Measurements from ENCODE around the gene HOXA9. TPM values are rescaled to one million over a fixed set of nuclear protein-coding genes. Genes with fewer than 3 reads are reported as not detected.
A peak's percentile ranks its signal among the peaks of the same experiment; 100 is the strongest.

The HOXA9 gene
- total RNA-seq, 1 donor from 2014 or later: not detected

GRCh38 chr7:27141923-27142579 is 23.3 kb downstream of the HOXA9 start:
- Histone ChIP-seq H3F3A (ENCODE audit: low read depth) (no peaks in the 10 kb centered on the region), H3K4me3 (no peak overlapping the region), H3K27ac (no peak overlapping the region), H3K9me3 (ENCODE audit: low read depth) (no peaks in the 10 kb centered on the region), H3K36me3 (no peaks in the 10 kb centered on the region), H4K20me1 (ENCODE audit: low read depth) (peaks cover 95% of the 10 kb centered on the region), H3K27me3 (peaks cover 100% of the 10 kb centered on the region), H3K4me1 (peaks cover 10% of the 10 kb centered on the region), H3K79me2 (ENCODE audit: low read depth) (no peaks in the 10 kb centered on the region), H3K4me2 (no peak overlapping the region), H3K9ac (no peak overlapping the region), H2AFZ (replicated peaks) (no peak overlapping the region)
- peak; percentile 73 for DNase-seq (ENCODE audit: low spot score)
- no peak overlapping the region for H3K27ac Mint-ChIP-seq
- H3K27me3 Mint-ChIP-seq (ENCODE audit: insufficient read depth, low read depth): peaks cover 90% of the 10 kb centered on the region
- H3K9me3 Mint-ChIP-seq: peaks cover 23% of the 10 kb centered on the region
- TF ChIP-seq EZH2 (IDR thresholded peaks at IDR 0.05) (no peak), CTCF (IDR thresholded peaks at IDR 0.05) (peak; percentile 33), EZH2phosphoT487 (IDR thresholded peaks at IDR 0.05) (no peak)
- peaks cover 8% of the 10 kb centered on the region for H3K4me1 Mint-ChIP-seq
- no peaks in the 10 kb centered on the region for H3K36me3 Mint-ChIP-seq
- H3K4me3 Mint-ChIP-seq: peak overlapping the region; percentile 72

GRCh38 chr7:27141137-27141922 is 24.0 kb downstream of the HOXA9 start:
- no peak for DNase-seq (ENCODE audit: low spot score)
- Mint-ChIP-seq H3K4me3 (no peak overlapping the region), H3K36me3 (no peaks in the 10 kb centered on the region), H3K27ac (no peak overlapping the region), H3K27me3 (ENCODE audit: insufficient read depth, low read depth) (peaks cover 90% of the 10 kb centered on the region), H3K9me3 (peaks cover 16% of the 10 kb centered on the region), H3K4me1 (peaks cover 8% of the 10 kb centered on the region)
- Histone ChIP-seq H3K9ac (no peak overlapping the region), H3K36me3 (no peaks in the 10 kb centered on the region), H3K4me3 (no peak overlapping the region), H3K27ac (no peak overlapping the region), H3F3A (ENCODE audit: low read depth) (no peaks in the 10 kb centered on the region), H3K27me3 (peaks cover 100% of the 10 kb centered on the region), H3K9me3 (ENCODE audit: low read depth) (no peaks in the 10 kb centered on the region), H3K4me2 (no peak overlapping the region), H3K79me2 (ENCODE audit: low read depth) (no peaks in the 10 kb centered on the region), H2AFZ (replicated peaks) (no peak overlapping the region), H4K20me1 (ENCODE audit: low read depth) (peaks cover 95% of the 10 kb centered on the region), H3K4me1 (peaks cover 10% of the 10 kb centered on the region)
- no peak for TF ChIP-seq EZH2 (IDR thresholded peaks at IDR 0.05)
- TF ChIP-seq CTCF (IDR thresholded peaks at IDR 0.05): no peak
- TF ChIP-seq EZH2phosphoT487 (IDR thresholded peaks at IDR 0.05): no peak

GRCh38 chr7:27140126-27140857 is 25.0 kb downstream of the HOXA9 start:
- Histone ChIP-seq H3K4me2 (no peak overlapping the region), H4K20me1 (ENCODE audit: low read depth) (peaks cover 92% of the 10 kb centered on the region), H3K4me3 (no peak overlapping the region), H3K4me1 (peaks cover 10% of the 10 kb centered on the region), H3F3A (ENCODE audit: low read depth) (no peaks in the 10 kb centered on the region), H3K9ac (no peak overlapping the region), H3K27me3 (peaks cover 100% of the 10 kb centered on the region), H3K36me3 (no peaks in the 10 kb centered on the region), H3K79me2 (ENCODE audit: low read depth) (no peaks in the 10 kb centered on the region), H3K9me3 (ENCODE audit: low read depth) (no peaks in the 10 kb centered on the region), H2AFZ (replicated peaks) (no peak overlapping the region), H3K27ac (no peak overlapping the region)
- Mint-ChIP-seq H3K27me3 (ENCODE audit: insufficient read depth, low read depth) (peaks cover 90% of the 10 kb centered on the region), H3K36me3 (no peaks in the 10 kb centered on the region), H3K9me3 (peaks cover 10% of the 10 kb centered on the region), H3K4me1 (peaks cover 8% of the 10 kb centered on the region), H3K27ac (no peak overlapping the region), H3K4me3 (no peak overlapping the region)
- TF ChIP-seq EZH2phosphoT487 (IDR thresholded peaks at IDR 0.05) (no peak), EZH2 (IDR thresholded peaks at IDR 0.05) (peak; percentile 84)
- no peak for DNase-seq (ENCODE audit: low spot score)
